C4-2B (cell line): ENCODE results near the gene DHX16.

Source experiments
- CTCF ChIP-seq: fragments of 450-650 bp; conservative IDR thresholded peaks from 2 replicates; pipeline ENCODE4 v1.5.1; 2017; ENCODE audit warnings: mild to moderate bottlenecking
- ZFX ChIP-seq: fragments of 450-650 bp; IDR thresholded peaks from 2 replicates; pipeline ENCODE4 v1.6.1; 2017

DNA sequence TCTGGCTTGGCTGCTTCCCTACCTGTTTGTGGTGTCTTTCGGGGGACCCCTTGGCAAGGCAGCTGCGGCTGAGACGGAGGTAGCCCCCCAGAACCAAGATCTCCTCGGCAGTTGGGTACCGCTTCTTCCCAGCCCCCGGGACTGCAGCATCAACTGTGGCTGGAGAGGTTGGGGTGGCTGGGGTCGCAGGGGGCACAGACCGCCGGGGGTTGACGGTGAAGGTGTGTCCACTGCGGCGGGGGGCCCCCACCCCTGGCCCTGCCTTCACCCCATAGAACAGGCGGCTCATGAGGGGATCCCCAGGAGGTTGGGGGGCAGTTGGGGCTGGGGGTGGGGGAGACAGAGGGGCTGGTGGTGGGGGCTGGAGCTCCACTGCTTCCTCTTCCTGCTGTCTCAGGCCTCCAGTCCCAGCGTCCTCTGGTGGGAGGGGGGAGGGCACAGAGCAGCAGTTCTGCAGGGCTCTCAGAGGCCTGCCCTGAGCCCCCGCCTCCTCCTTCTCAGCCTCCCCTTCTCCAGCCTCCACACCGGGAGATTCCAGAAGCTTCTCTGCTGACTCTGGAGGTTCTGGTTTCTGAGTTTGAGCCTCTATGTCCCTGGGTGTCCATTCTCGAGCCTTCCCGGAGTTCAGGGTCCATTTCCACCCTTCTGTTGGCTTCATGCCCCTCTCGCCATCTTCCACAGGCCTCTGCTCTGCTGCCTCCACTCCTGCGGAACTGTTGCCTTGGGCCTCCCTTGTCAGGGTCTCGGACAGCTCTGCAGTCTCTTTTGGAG, 11.8 kb upstream of the DHX16 start:
- TF ChIP-seq CTCF (no peak), ZFX (no peak)
